Cardiac septum (tissue), 1 donor: Measurements from ENCODE around the gene SLC26A5. TPM values are rescaled to one million over a fixed set of nuclear protein-coding genes. Genes with fewer than 3 reads are reported as not detected.
"Not testable (repeated sequence)": the region's sequence is repeated elsewhere in the genome, so short reads cannot be mapped to it uniquely, and the experiment has no call there.

Source experiments
- DNase-seq: peaks from one replicate; pipeline ENCODE4 v3.0.0-alpha.2; 2020; ENCODE audit warnings: low spot score
- intact Hi-C: fragments of 100-400 bp; cut with DNase I; formaldehyde crosslinking; loops from one replicate; pipeline ENCODE4 v1.14.0; 2022
- total RNA-seq: library from RNA; stranded (reverse); fragmentation: NEBNext Ultra II Directional; extraction: Animal tissue kit (Norgen Biotek cat#: 25700); gene quantifications from one replicate; pipeline ENCODE4 v1.2.1, GENCODE V29; 2021
- donor health status: DM: no; HTN: no; CAD: no.

The SLC26A5 gene
- total RNA-seq, 1 donor from 2014 or later, result not detected

DNA sequence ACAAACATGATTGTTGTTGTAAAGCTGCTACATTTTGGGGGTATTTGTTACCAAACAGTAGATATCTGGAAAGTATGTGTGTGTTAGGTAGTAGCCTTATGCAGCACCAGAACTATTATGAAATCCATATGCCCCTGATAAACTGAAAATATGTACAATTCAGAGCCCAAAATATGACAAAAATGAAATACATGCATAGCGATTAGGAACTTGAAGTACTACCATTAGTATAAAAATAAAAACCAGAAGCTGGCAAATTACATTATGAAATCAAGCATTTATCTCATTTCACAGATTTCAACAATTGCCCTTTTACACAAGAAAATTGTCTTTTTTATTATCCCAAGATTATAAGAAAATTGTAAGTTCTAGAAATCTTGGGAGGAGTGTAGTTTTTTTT, 33.9 kb downstream of the SLC26A5 start:
- intact Hi-C loops, result no loop called here
- DNase-seq, result no peak

DNA sequence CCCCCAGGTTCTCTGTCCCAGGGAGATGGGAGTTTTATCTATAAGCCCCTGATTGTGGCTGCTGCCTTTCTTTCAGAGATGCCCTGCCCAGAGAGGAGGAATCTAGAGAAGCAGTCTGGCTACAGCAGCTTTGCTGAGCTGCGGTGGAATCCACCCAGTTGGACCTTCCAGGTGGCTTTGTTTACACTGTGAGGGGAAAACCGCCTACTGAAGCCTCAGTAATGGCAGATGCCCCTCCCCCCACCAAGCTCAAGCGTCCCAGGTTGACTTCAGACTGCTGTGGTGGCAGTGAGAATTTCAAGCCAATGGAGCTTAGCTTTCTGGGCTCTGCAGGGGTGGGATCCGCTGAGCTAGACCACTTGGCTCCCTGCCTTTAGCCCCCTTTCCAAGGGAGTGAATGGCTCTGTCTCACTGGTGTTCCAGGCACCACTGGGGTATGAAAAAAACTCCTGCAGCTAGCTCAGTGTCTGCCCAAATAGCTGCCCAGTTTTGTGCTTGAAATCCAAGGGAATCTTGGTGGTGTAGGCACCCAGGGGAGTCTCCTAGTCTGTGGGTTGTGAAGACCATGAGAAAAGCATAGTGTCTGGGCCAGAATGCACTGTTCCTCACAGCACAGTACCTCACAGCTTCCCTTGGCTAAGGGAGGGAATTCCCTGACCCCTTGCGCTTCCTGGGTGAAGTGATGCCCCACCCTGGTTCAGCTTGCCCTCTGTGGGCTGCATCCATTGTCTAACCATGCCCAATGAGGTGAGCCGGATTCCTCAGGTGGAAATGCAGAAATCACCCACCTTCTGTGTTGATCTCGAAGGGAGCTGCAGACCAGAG, 40.0 kb downstream of the SLC26A5 start:
- intact Hi-C loops, DNase-seq: not testable (repeated sequence)

DNA sequence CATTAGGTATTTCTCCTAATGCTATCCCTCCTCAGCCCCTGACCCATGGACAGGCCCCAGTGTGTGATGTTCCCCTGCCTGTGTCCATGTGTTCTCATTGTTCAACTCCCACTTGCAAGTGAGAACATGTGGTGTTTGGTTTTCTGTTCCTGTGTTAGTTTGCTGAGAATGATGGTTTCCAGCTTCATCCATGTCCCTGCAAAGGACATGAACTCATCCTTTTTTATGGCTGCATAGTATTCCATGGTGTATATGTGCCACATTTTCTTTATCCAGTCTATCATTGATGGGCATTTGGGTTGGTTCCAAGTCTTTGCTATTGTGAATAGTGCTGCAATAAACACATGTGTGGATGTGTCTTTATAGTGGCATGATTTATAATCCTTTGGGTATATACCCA, 46.3 kb downstream of the SLC26A5 start:
- DNase-seq, intact Hi-C loops: not testable (repeated sequence)

DNA sequence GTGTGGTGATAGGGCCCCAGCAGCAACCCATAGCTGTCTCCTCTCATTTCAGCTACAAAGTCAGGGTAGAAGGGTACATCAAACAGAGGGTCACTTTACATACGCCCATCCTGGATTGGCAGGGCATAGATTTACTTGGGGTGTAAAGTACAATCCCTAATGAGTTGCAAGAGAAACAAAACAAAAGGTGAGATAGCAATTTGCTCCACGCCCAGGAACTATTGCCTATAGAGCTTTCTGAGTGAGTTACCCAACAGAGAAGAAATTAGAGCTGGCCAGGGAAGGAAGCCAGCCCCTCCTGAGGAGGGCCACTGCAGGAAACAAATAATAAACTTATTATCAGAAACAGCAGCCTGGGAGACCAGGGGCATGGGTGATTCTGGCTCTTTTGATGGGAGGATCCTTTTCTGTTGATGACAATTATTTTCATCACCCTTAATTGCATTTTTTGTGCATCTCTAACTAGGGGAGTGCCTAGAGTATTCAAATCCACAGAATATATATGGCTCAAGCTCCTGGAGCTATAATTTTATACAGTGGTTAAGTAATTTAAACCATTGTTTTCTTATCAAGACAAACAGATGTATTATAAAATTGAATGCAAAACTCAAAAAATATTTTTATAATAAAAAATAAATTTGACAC, 47.4 kb downstream of the SLC26A5 start:
- no peak for DNase-seq
- intact Hi-C loops, result no loop called here

DNA sequence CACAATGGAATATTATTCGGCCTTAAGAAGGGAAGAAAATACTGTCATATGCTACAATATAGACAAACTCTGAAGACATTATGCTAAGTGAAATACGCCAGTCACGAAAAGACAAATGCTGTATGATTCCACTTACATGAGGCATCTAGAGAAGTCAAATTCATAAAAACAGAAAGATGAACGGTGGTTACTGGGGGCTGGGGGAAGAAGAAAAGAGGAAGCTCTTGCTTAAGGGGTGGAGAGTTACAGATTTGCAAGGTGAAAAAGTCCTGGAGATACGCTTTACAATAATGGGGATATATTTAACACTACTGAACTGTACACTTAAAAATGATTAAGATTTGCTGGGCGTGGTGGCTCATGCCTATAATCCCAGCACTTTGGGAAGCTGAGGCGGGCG, 49.5 kb downstream of the SLC26A5 start:
- intact Hi-C loops, result no loop called here
- DNase-seq, result no peak

DNA sequence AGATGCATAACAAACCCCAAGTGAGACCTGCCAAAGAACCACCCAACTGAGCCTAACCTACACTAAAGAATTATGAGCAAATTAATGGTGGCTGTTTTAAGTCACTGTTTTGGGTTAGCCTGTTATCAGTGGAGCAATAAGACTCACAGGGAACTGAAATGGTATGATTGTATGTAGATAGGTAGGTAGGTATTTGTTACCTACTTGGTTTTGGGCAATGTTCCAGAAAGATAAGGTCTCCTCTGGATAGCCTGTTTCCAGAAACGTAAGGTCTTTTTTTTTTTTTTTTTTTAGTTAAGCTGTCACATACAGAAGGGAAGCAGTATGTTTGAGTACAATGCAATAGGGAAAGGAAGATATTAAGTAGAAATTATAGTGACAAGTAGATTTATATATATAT, 50.9 kb downstream of the SLC26A5 start:
- intact Hi-C loops, result no loop called here
- DNase-seq, result no peak

DNA sequence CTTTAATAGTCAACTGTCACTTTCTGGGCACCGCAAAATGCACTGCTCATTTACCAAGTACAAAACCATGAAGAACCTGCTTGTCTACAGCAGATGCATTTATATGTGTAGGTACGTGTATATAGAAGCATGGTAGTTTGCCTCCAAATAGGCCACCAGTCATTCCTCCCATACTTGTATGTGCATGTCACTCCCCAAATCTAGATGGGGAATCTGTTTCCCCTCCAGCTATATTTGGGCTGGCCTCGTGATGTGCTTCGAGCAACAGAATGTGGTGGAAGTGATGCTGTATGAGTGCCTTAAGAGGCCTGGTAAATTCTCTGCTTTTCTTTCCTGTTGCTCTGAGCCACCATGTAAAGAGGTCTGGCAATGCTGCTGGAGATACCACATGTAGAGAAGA, 51.4 kb downstream of the SLC26A5 start:
- intact Hi-C loops, result no loop called here
- DNase-seq, result no peak

DNA sequence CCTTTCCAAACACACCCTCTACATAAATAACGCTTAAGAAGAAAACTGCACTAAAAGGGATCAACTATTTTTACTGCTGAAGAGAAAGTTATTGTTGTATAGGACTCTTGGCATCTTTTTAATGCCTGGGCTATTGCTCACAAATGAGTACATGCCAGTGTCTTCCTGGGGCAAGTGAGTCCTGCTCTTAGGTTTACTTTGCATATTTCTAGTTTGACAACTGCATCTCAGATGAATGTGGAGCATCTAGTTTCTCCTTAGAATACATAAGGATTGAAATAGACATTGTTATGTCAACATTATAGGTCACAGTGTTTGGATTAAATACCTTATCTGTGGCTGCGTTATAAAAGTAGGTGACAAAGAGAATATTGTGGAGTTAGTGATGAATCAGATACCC, 54.0 kb downstream of the SLC26A5 start:
- no peak for DNase-seq
- intact Hi-C loops, result no loop called here

DNA sequence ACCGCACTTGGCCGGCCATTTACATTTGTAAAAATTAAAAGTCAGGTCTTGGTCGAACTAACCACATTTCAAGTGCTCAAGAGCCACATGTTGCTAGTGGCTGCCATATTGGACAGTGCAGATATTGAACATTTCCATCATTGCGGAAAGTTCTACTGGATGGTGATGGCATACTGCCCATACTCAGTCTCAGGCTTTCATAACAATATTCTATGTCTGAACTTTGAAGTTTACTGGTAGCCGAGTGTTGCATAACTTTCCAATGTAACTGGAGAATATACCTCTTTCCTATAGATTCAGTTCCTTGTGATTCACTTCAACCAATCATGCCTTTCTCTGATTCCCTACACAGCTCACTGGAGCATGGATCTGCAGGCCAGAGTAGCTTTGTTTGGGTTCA, 54.9 kb downstream of the SLC26A5 start:
- intact Hi-C loops, result no loop called here
- no peak for DNase-seq

DNA sequence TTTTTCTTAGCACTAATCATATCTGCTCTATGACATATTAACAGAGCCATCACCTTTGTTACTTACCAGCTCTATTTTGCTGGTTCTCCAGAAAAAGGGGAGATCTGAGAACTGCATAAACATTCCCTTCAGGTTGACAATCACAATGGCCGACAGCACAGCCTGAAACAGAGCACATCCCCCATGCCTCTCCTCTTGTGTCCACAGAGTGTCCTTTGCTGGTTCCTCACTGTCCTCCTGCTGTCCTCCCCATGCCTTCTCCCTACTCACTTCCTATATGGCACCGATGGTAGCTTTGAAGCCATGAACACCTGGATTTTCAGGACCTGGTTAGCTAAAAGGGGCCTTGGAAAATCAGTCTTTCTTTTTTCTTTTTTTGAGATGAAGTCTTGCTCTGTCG, 56.7 kb downstream of the SLC26A5 start:
- intact Hi-C loops, result no loop called here
- DNase-seq, result no peak

DNA sequence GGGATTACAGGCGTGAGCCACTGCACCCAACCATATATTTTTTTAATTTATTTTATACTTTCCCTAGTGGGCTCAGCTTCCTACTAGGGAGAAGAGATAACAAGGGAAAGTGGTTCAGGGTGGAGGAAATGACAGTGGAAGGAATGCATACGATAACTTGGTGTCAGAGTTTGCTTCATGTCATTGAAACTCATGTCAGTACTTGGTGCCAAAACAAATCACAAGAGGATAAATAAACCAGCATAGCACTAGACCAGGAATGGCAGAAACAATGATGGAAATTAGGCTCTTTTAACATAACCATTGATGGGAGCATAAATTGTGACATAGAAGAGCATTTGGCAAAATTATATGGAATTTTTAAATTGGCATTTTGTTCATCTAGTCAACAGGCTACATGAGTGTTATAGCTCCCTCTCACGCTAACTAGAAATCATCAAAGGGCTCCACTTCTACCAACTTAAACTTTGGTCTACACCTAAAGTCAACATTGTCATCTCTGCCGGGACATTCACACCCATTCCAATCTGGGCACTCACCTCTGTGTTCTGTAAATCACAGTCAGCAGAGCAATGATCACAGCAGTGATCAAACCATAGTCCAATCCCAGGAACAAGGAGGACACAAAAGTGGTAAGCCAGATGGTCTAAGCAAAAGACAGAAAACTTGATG, 57.4 kb downstream of the SLC26A5 start:
- intact Hi-C loops, result no loop called here
- no peak for DNase-seq

DNA sequence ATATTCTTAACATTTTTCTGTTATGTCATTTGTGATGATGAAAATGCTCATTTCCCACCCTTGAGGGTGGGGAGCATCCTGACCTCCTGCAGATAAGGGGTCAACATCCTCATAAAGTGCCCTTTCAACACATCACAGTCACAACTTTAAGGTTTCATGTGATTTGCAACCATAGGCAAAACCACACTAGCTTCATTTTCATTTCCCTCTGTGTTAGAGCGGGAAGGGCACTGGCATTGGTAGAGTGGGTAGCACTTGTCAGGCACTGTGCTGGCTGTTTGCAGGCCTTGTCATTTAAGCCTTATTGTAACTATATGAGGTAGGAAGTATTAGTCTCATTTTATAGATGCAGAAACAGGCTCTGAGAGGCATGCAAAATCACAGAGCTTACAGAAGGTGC, 58.8 kb downstream of the SLC26A5 start:
- intact Hi-C loops, result no loop called here

DNA sequence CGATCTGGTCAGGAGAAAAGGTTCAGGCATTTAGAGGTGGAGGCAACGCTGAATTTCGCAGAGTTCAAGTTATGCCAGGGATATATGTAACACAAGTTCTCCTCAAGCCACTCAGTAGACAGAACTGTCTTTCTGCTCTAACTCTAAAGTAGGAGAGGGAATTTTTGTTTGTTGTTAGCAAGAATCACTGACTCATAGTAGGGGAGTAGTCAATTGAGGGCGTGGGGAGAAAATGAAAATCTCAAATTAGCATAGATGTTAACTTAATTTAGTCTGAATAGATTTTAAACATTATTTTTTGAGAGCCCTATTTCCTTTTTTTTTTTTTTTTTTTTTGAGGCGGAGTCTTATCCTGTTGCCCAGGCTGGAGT, 64.0 kb downstream of the SLC26A5 start:
- intact Hi-C loops, result no loop called here

More for the DNA sequence above, 58.8 kb downstream of the SLC26A5 start:
- no peak for DNase-seq

DNA sequence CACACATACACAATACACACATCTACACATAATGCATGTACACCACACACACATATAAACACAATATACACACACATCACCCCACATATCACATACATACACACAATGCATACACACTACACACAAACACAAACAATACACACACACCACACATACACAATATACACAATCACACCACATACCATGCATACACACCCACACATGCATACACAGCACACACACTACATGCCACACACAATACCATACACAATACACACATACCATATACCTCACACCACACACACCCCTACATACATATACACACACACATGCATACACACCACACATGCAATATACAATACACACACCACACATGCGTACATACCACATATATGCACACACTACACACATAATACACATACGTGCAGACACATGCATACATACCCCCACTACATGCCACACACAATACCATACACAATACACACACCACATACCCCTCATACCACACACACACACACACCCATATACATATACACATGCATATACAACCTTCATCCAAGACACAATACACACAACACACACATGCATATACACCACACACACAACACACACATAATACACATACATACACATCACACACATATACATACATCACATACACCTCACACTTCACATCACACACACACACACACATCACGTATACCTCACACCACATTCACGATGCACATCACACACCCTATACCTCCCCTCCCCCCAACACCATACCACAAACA, 64.6 kb downstream of the SLC26A5 start:
- intact Hi-C loops, result no loop called here
- no peak for DNase-seq

More for the DNA sequence above, 64.0 kb downstream of the SLC26A5 start:
- DNase-seq, result no peak

DNA sequence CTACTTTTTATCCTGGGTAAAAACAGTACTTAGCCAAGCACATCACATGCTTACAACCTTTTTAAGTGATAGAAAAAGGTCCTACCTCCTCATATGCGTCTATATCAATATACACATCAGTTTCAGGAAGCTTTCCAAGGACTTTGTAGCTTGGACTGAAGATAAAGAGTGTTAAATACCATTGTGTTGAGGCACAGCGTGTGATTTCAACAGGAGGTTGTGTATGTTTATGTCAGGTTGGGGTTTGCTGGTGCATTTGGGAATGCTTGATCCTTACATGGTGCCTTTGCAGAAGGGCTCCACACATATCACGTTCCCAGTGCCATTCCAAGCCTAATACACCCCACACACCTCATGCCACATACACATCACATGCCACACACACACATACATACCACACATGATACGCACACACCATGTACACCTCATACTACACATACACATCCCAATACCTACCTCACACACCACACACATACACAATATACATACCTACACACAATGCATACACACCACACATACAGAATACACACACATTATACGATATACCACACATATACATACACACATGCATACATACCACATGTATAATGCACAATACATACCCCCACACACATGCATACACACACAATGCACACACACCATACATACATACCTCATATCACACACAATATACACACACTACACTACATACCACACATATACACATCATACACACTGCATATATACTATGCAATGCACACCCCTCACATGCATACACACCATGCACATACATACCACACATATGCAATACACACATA, 65.4 kb downstream of the SLC26A5 start:
- intact Hi-C loops, result no loop called here
- no peak for DNase-seq

DNA sequence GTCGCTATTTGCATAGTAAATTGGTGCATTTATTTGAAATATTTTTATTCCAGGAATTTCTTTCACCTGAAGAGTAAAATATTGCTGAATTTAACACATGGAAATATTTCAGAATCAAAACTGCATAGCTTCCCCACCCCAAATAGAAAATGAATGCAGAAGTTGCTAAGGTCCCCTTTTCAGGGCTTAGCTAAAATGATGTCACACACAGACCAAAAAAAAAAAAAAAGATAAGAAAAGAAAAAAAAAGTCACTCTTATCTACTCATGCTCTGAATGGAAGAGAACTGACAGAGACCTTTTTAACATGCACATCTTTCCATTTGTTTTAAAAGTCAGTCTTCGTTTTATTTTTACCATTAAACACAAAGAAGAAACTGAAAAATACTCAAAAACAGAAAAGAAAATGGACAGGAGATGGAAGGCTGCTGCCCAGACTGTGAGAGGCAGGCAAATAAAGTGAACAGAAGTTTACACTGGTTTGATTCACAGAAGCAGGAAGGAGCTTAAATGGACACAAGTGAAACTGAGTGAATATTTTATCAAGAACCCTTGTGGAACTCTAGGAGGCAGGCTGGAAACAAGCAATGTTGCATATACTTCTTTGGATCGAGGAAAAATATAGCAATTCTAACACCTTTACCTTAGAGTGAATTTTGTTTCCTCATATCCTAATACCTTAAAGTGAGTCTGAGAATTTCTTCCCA, 66.6 kb downstream of the SLC26A5 start:
- DNase-seq, result no peak
- intact Hi-C loops, result no loop called here

DNA sequence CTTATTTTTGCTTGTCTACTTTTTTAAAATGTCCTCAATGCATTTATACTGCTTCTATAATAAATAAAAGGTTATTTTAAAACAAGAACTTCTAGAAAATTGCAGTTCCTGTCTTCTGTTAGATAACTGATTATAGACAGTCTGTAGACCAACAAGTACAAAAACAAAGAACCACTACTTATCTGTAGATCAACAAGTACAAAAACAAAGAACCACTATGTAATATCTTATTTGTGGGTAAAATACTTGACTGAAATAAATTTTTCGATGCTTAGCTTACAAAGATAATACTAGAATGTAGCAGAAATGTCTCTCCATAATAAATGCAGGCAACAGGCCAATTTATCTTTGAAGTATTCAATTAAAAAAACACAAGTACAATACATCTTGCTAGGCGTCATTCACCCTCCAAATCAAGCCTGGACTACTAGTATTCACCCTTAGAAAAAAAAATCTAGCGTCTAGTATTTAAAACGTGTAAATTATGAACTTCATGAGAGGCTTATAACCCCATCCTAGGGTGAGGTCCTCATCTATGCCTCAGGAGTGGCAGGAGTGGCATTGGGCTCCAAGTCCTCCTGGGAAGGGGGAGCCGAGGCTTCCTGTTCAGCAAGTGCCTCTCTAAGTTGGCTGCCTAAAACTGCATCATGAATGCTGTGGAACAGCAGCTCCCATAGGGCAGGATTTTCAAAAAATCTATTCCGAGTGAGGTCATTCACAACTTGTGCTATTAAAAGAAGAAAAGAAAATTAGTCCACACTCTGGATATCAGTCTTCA, 72.0 kb downstream of the SLC26A5 start:
- DNase-seq, result no peak
- intact Hi-C loops, result no loop called here

DNA sequence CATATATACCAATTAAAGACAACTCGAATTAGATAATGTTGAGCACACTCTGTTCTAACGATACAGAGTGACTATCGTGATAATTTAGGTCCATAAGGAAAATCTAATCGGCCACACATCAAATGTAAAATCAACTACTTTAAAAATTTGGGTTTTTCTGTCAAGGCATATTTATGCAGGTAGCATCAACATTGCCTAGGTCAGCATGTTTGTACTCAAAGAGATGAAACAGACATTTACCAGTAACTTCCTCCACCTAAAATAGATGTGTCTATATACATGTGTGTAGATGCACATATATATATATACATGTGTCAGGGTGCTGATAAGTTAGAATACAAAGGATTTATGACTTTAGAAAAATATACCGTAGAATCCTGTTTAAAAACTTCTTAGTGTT, 76.6 kb downstream of the SLC26A5 start:
- intact Hi-C loops, result no loop called here

More for the DNA sequence above, 76.6 kb downstream of the SLC26A5 start:
- DNase-seq, result no peak
